GM10248 (cell line): ENCODE results near the gene TTI1.

Experiments
- CTCF ChIA-PET: fragments of 300-600 bp; sonication (Branson Sonifier 250); formaldehyde crosslinking; extraction: SDS; loops from one replicate; lab custom pipeline; 2021; ENCODE audit warnings: antibody characterized with exemption; lab: Yijun Ruan, JAX
- POLR2A ChIA-PET: fragments of 350-650 bp; sonication (Branson Sonifier 250); formaldehyde crosslinking; extraction: SDS; loops from one replicate; lab custom pipeline; 2020; ENCODE audit warnings: antibody characterized with exemption; lab: Yijun Ruan, JAX
- DNase-seq: peaks from one replicate; pipeline ENCODE4 v3.0.0; 2012; ENCODE audit errors: extremely low spot score
- TF ChIP-seq, protein P1 (sequence below): IDR thresholded peaks from 2 replicates; pipeline ENCODE4 v1.5.1; 2012; ENCODE audit warnings: mild to moderate bottlenecking, low read depth; ENCODE audit errors: extremely low read depth, missing control alignments, control extremely low read depth

TTI1 gene

GRCh38 chr20:38057351-38057972, 24.2 kb upstream of the TTI1 start:
- CTCF ChIA-PET, result interaction anchor here (0.6 to 20.3 kb wide), 39 partner anchors 9 to 493 kb away, joined by 3 to 302 read pairs (median 4); partner anchors contain the start of genes RPRD1B, TGM2, TTI1 and VSTM2L
- TF ChIP-seq, protein P1, sequence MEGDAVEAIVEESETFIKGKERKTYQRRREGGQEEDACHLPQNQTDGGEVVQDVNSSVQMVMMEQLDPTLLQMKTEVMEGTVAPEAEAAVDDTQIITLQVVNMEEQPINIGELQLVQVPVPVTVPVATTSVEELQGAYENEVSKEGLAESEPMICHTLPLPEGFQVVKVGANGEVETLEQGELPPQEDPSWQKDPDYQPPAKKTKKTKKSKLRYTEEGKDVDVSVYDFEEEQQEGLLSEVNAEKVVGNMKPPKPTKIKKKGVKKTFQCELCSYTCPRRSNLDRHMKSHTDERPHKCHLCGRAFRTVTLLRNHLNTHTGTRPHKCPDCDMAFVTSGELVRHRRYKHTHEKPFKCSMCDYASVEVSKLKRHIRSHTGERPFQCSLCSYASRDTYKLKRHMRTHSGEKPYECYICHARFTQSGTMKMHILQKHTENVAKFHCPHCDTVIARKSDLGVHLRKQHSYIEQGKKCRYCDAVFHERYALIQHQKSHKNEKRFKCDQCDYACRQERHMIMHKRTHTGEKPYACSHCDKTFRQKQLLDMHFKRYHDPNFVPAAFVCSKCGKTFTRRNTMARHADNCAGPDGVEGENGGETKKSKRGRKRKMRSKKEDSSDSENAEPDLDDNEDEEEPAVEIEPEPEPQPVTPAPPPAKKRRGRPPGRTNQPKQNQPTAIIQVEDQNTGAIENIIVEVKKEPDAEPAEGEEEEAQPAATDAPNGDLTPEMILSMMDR, result peak; percentile 79
- DNase-seq, result peak; percentile 74
- POLR2A ChIA-PET, result interaction anchor here (1.3 kb wide), 1 partner anchor 164 kb away, joined by 3 read pairs; no protein-coding TSS in a partner anchor

DNA sequence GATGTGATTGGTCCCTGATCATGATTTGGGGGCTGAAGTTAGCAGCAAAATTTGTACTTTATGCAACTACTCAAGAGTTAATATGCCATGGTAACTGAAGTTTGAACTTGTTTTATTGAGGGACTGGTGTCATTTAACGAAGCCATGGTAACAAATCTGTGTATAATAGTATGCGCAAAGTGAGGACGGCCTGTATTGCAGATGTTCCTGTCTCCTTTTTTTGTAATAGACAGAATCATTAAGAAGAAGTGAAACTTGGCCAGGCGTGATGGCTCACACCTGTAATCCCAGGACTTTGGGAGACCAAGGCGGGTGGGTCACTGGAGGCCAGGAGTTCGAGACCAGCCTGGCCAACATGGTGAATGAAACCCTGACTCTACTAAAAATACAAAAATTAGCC, 22.6 kb upstream of the TTI1 start:
- ChIA-PET CTCF (interaction anchor here (0.6 to 20.3 kb wide), 7 partner anchors 7 to 164 kb away, joined by 3 to 302 read pairs (median 3); partner anchors contain the start of gene TGM2), POLR2A (no interaction called here)
- TF ChIP-seq, protein P1, result no peak
- no peak for DNase-seq

- CTCF ChIA-PET, result interaction anchor here (0.8 to 20.3 kb wide), 6 partner anchors 9 to 165 kb away, joined by 3 to 302 read pairs (median 3); no protein-coding TSS in a partner anchor
- no peak for DNase-seq
- TF ChIP-seq, protein P1, result no peak
- POLR2A ChIA-PET, result interaction anchor here (0.7 kb wide), 1 partner anchor 502 kb away, joined by 3 read pairs; no protein-coding TSS in a partner anchor
Measured at GRCh38 chr20:38055294-38055693, 22.0 kb upstream of the TTI1 start.

DNA sequence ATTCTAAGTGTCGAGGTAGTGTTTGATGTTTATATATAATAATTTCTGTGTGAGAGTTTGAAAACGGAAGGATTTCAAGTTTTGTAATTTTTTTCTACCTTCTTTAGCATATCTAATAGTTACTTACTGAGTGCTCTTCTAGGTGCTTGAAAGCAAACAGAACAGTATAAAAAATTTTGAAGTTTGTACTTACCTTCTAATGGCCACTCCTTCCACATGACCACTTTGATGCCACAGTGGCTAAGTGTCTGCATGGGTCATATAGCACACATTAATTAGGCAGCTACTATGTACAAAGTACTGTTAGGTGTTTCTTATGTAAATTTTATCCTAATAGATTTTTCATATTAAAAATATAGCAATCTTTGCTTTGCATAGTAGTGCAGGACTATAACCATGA, 21.4 kb upstream of the TTI1 start:
- ChIA-PET CTCF (interaction anchor here (0.8 to 20.3 kb wide), 7 partner anchors 8 to 165 kb away, joined by 3 to 302 read pairs (median 4); no protein-coding TSS in a partner anchor), POLR2A (interaction anchor here (0.7 kb wide), 1 partner anchor 503 kb away, joined by 3 read pairs; no protein-coding TSS in a partner anchor)
- TF ChIP-seq, protein P1, result no peak
- no peak for DNase-seq

GRCh38 chr20:38052870-38053269, 19.6 kb upstream of the TTI1 start:
- TF ChIP-seq, protein P1, result no peak
- CTCF ChIA-PET, result interaction anchor here (1.2 to 20.3 kb wide), 8 partner anchors 10 to 167 kb away, joined by 3 to 302 read pairs (median 6); no protein-coding TSS in a partner anchor
- POLR2A ChIA-PET, result interaction anchor here (0.5 kb wide), 1 partner anchor 951 kb away, joined by 4 read pairs; no protein-coding TSS in a partner anchor
- DNase-seq, result no peak

DNA sequence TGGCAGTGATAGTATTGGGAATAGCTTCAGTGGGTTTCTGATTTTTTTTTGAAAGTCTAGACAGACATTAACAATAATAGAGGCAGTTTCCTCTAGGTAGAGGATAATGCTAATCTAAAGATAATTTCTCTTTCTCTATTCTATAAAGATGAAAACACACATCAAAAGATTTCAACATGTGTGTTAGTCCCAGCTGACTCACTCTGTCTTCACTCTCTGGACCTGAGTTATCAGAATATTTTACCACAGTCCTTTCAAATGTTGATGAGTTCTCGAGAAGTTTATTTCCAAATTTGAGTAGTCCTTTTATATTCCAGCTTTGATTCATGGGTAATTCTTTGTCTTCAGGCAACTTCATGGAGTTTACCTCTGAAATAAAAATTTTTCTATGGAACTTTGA, 17.4 kb upstream of the TTI1 start:
- ChIA-PET CTCF (interaction anchor here (0.7 to 20.3 kb wide), 8 partner anchors 9 to 306 kb away, joined by 3 to 302 read pairs (median 4); partner anchors contain the start of gene TGM2), POLR2A (no interaction called here)
- DNase-seq, result no peak
- TF ChIP-seq, protein P1, result no peak
